Measurements from ENCODE around the gene COX10. TPM values are rescaled to one million over a fixed set of nuclear protein-coding genes. Genes with fewer than 3 reads are reported as not detected.
"Not testable (repeated sequence)": the region's sequence is repeated elsewhere in the genome, so short reads cannot be mapped to it uniquely, and the experiment has no call there.

Gene COX10
- total RNA-seq, 1 experiment from 2014 or later = 35.4 TPM

DNA sequence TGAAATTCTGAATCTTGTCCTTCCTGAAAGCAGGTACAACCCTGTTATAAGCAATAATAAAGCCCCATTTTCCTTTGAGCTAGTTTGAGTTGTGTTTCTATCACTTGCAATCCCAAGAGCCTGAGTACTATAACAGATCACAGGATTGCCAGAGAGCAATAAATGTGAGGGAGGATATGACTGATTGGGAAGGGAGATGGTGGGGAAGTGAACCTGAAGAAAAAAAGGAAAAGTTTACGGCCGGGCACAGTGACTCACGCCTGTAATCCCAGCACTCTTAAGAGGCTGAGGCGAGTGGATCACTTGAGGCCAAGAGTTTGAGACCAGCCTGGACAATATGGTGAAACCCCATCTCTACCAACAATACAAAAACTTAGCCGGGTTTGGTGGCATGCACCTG, 80.4 kb downstream of the COX10 start:
- no peak for DNase-seq (ENCODE audit: low read depth, low spot score)
- in situ Hi-C loops (cut with HindIII; ENCODE audit: low pct_unique_long_range_greater_than_20kb, low sequenced_read_pairs) = no loop called here

GRCh38 chr17:14150619-14151018, 81.3 kb downstream of the COX10 start:
- no peak for DNase-seq (ENCODE audit: low read depth, low spot score)
- in situ Hi-C loops (cut with HindIII; ENCODE audit: low pct_unique_long_range_greater_than_20kb, low sequenced_read_pairs) = no loop called here

- no peak for DNase-seq (ENCODE audit: low read depth, low spot score)
- in situ Hi-C loops (cut with HindIII; ENCODE audit: low pct_unique_long_range_greater_than_20kb, low sequenced_read_pairs) = no loop called here
Observed at GRCh38 chr17:14152721-14153120, 83.4 kb downstream of the COX10 start.

- in situ Hi-C loops (cut with HindIII; ENCODE audit: low pct_unique_long_range_greater_than_20kb, low sequenced_read_pairs) = no loop called here
- no peak for DNase-seq (ENCODE audit: low read depth, low spot score)
Observed at GRCh38 chr17:14153374-14153773, 84.1 kb downstream of the COX10 start.

DNA sequence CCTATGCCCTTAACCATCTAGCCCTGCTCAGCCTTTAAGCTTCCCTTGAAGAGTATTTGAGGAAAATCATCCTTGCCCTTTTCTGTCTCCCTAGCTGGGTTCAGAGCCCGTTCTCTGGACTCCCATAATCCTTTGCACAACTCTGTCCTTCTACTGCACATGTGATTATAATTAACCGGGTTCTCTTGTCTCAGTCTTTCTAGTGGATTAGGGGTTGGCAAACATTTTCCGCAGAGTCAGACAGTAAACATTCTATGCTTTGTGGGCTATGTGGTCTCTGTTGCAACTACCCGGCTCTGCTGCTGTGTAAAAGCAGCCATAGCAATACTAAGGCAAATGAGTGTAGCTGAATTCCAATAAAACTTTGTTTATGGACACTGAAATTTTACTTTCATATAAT, 87.4 kb downstream of the COX10 start:
- no peak for DNase-seq (ENCODE audit: low read depth, low spot score)
- in situ Hi-C loops (cut with HindIII; ENCODE audit: low pct_unique_long_range_greater_than_20kb, low sequenced_read_pairs) = no loop called here

DNA sequence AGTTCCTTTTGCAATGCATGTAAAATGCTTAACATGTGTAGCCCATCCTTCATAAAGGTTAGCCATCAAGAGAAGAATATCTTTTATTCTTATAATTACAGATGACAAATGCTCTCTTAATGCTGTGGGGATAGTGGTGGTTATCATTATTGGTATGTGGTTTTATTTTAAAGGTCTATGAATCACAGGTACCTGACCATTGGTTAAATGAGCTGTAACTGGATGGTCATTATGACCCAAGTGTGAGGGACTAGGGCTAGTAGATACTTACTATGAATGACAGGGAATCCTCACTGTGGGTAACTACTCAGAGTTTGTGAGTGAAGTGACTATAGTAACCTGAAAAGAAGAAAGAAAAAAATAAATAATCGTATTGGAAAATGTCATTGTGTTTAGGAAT, 88.5 kb downstream of the COX10 start:
- in situ Hi-C loops (cut with HindIII; ENCODE audit: low pct_unique_long_range_greater_than_20kb, low sequenced_read_pairs) = no loop called here

GRCh38 chr17:14158707-14159106, 89.4 kb downstream of the COX10 start:
- in situ Hi-C loops (cut with HindIII; ENCODE audit: low pct_unique_long_range_greater_than_20kb, low sequenced_read_pairs) = no loop called here
- DNase-seq (ENCODE audit: low read depth, low spot score) = no peak

More for the DNA sequence above, 88.5 kb downstream of the COX10 start:
- DNase-seq (ENCODE audit: low read depth, low spot score) = no peak

DNA sequence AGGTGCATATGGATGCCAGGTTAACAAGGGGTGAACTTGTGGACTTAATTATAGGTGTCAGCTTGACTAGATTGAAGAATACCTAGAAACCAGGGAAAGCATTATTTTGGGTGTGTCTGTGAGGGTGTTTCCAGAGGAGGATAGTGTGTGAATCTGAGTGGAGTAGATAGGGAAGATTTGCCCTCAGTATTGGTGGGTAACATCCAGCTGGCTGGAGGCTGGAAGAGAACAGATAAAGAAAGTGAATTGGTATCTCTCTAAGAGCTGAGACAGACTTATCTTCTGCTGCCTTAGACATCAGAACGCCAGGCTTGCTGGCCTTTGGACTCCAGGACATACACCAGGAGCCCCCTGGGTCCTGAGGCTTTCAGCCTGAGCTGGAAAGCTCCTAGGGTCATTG, 92.1 kb downstream of the COX10 start:
- in situ Hi-C loops (cut with HindIII; ENCODE audit: low pct_unique_long_range_greater_than_20kb, low sequenced_read_pairs) = no loop called here
- DNase-seq (ENCODE audit: low read depth, low spot score) = no peak

DNA sequence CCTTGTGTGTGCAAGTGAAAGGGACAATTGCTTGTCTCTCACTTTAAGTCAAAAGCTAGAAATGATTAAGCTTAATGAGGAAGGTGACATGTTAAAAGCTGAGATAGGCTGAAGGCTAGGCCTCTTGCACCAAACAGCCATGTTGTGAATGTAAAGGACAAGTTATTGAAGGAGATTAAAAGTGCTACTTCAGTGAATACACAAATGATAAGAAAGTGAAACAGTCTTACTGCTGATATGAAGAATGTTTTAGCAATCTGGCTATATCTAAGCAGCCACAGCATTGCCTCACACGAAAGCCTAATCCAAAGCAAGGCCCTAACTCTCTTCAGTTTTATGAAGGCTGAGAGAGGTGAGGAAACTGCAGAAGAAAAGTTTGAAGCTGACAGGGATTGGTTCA, 96.3 kb downstream of the COX10 start:
- in situ Hi-C loops (cut with HindIII; ENCODE audit: low pct_unique_long_range_greater_than_20kb, low sequenced_read_pairs) = no loop called here
- no peak for DNase-seq (ENCODE audit: low read depth, low spot score)

DNA sequence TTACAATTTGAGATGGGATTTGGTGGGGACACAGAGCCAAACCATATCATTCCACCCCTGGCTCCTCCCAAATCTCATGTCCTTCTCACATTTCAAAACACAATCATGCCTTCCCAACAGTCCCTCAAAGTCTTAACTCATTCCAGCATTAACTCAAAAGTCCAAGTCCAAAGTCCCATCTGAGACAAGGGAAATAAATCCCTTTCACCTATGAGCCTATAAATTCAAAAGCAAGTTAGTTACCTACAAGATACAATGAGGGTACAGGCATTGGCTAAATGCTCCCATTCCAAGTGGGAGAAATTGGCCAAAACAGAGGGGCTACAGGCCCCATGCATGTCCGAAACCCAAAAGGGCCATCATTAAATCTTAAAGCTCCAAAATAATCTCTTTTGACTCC, 98.5 kb downstream of the COX10 start:
- DNase-seq (ENCODE audit: low read depth, low spot score); in situ Hi-C loops (cut with HindIII; ENCODE audit: low pct_unique_long_range_greater_than_20kb, low sequenced_read_pairs): not testable (repeated sequence)

DNA sequence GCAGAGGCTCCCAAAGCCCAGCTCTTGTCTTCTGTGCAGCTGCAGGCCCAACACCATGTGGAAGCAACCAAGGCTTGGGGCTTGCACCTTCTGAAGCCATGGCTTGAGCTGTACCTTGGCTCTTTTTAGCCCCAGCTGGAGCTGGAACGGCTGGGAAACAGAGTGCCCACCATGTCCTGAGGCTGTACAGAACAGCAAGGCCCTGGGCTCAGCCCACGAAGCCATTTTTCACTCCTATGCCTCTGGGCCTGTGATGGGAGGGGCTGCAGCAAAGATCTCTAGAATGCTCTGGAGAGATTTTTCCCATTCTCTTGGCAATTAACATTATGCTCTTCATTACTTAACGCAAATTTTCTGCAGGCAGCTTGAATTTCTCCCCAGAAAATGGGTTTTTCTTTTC, 99.3 kb downstream of the COX10 start:
- DNase-seq (ENCODE audit: low read depth, low spot score) = no peak
- in situ Hi-C loops (cut with HindIII; ENCODE audit: low pct_unique_long_range_greater_than_20kb, low sequenced_read_pairs) = no loop called here

DNA sequence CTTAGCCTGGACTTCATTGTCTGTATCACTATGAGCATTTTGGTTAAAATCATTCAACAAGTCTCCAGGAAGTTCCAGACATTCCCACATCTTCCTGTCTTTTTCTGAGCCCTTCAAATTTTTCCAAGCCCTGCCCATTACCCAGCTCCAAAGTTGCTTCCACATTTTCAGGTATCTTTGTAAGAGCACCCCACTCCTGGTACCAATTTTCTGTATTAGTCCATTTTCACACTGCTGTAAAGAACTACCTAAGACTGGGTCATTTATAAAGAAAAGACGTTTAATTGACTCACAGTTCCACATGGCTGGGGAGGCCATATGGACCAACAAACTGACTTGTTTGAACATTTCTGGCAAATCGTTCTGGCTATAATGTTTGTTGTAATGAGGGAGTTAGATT, 100.0 kb downstream of the COX10 start:
- in situ Hi-C loops (cut with HindIII; ENCODE audit: low pct_unique_long_range_greater_than_20kb, low sequenced_read_pairs) = no loop called here
- no peak for DNase-seq (ENCODE audit: low read depth, low spot score)

- no peak for DNase-seq (ENCODE audit: low read depth, low spot score)
- in situ Hi-C loops (cut with HindIII; ENCODE audit: low pct_unique_long_range_greater_than_20kb, low sequenced_read_pairs) = no loop called here
Observed at GRCh38 chr17:14169901-14170300, 100.6 kb downstream of the COX10 start.

- DNase-seq (ENCODE audit: low read depth, low spot score); in situ Hi-C loops (cut with HindIII; ENCODE audit: low pct_unique_long_range_greater_than_20kb, low sequenced_read_pairs): not testable (repeated sequence)
Observed at GRCh38 chr17:14176989-14177388, 107.7 kb downstream of the COX10 start.

DNA sequence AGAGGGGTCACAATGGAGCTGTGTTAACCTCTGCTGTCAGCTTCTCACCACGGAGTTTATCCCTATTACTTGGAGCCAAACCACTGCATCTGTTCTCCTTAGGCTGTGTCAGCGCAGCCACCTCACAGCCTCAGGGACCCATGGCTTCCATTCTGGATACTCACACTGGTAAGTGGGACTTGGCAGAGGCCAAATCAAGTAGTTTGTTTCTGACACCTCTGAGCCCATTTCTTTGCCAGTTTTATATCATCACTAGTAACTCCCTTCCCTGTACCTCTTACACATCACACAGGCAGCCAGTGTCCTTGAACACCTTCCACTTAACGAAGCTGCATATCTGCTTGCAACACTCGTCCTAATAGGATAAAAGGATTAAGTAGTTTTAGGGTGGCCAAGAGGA, 108.5 kb downstream of the COX10 start:
- DNase-seq (ENCODE audit: low read depth, low spot score); in situ Hi-C loops (cut with HindIII; ENCODE audit: low pct_unique_long_range_greater_than_20kb, low sequenced_read_pairs): not testable (repeated sequence)

- in situ Hi-C loops (cut with HindIII; ENCODE audit: low pct_unique_long_range_greater_than_20kb, low sequenced_read_pairs); DNase-seq (ENCODE audit: low read depth, low spot score): not testable (repeated sequence)
Observed at GRCh38 chr17:14179951-14180350, 110.6 kb downstream of the COX10 start.

DNA sequence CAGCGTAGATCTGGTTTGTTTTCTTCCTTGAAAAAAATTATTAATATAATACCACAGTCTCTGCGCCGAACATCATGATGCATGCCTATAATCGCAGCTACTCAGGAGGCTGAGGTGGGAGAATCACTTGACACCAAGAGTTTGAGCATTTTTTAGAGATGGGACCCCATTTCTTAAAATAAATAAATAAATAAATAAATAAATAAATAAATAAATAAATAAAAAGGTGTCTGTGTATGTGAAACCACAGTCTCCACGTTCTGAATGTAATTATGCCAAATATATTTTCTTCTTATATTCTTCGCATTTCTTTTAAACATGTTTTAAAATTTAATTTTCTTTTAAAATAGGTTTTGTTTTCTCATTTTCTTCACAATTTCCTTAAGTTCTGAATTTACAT, 112.8 kb downstream of the COX10 start:
- in situ Hi-C loops (cut with HindIII; ENCODE audit: low pct_unique_long_range_greater_than_20kb, low sequenced_read_pairs); DNase-seq (ENCODE audit: low read depth, low spot score): not testable (repeated sequence)

DNA sequence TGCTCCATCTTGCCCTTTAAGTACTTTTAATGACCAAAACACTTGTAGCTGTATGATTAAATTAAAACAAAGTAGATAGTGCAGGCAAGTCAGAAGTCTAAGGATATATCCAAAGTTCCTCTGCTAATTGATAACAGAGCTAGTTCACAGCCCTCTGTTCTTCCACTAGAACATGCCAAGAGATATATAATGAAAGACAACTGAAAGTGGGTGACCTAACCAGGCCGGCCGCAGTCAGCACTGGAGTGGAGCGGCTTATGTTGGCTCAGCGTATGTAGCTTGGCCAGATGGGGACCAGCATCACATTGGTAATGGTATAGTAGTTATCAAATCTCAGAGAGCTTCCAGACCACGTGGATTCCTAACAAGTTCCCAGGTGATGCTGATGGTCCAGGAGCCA, 115.2 kb downstream of the COX10 start:
- DNase-seq (ENCODE audit: low read depth, low spot score); in situ Hi-C loops (cut with HindIII; ENCODE audit: low pct_unique_long_range_greater_than_20kb, low sequenced_read_pairs): not testable (repeated sequence)

GRCh38 chr17:14186443-14186842, 117.1 kb downstream of the COX10 start:
- in situ Hi-C loops (cut with HindIII; ENCODE audit: low pct_unique_long_range_greater_than_20kb, low sequenced_read_pairs); DNase-seq (ENCODE audit: low read depth, low spot score): not testable (repeated sequence)

DNA sequence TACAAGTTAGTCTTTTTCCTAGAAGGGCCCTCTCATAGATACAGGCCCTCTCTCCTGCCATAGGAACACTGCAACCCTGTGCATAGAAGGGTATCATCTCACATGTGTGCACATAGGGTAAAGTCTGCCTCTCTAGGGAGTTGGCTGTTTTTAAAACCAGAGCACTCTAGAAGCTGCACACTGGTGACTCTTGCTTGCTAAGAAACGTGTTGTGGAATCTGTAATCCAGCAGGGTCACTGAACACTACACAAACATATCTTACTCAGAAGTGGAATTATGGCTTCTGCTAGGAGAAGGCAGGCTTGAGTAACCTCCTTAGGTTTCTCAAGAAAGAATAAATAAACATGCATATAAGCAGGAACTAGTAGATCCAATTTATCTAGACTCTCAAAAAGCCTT, 121.5 kb downstream of the COX10 start:
- in situ Hi-C loops (cut with HindIII; ENCODE audit: low pct_unique_long_range_greater_than_20kb, low sequenced_read_pairs); DNase-seq (ENCODE audit: low read depth, low spot score): not testable (repeated sequence)
